ENCODE data around the gene PUM2.

- peak; percentile 69 for TF ChIP-seq REST (IDR thresholded peaks at IDR 0.05)
- no peak for TF ChIP-seq CTCF (IDR thresholded peaks at IDR 0.05; ENCODE audit: low read depth, low read length, missing input control)
- TF ChIP-seq RAD21 (IDR thresholded peaks at IDR 0.05): peak; percentile 36 to 67
- peak; percentile 99 for TF ChIP-seq SP1 (IDR thresholded peaks at IDR 0.05)
- no peak for TF ChIP-seq TAF1 (conservative IDR thresholded peaks at IDR 0.05)
- peak; percentile 14 to 94 for TF ChIP-seq JUND (IDR thresholded peaks at IDR 0.05)
These were observed 135.2 kb downstream of the PUM2 start for GRCh38 chr2:20215183-20216040.

All from liver (tissue), 3 donors.